K562 (cell line): ENCODE measurements around the gene ZNF563. TPM values are rescaled to one million over a fixed set of nuclear protein-coding genes. Genes with fewer than 3 reads are reported as not detected.
A peak's percentile ranks its signal among the peaks of the same experiment; 100 is the strongest.

Experiments used
- ATAC-seq: fragments of 200-7000 bp; cut with Tn5 transposase; 3 replicates; pipeline ENCODE4 v1.9.1; 2020; ENCODE audit warnings: moderate library complexity
- BruUV-seq: library from RNA; stranded (reverse); fragments of 400-500 nt; replicated peaks from 2 replicates; lab custom pipeline; 2021; lab: Mats Ljungman, UMichigan
- CTCF ChIA-PET: fragments of 300-600 bp; formaldehyde crosslinking; extraction: SDS; loops from one replicate; lab custom pipeline; 2021; ENCODE audit warnings: low intra/inter-chr PET ratio; lab: Yijun Ruan, JAX
- POLR2A ChIA-PET: fragments of 300-600, 350-650 bp; sonication (Branson Sonifier 250); formaldehyde crosslinking; extraction: SDS; loops from one replicate; lab custom pipeline; 2021; ENCODE audit warnings: antibody characterized with exemption, inconsistent platforms; lab: Yijun Ruan, JAX
- DNase-seq, 4 experiments: peaks; one replicate each; pipeline versions ENCODE4 v3.0.0 to v3.0.0-alpha.2; 2011 to 2018; ENCODE audit warnings: low spot score in 3 of 4, mixed read lengths in 3 of 4; ENCODE audit errors: extremely low read depth in 1 of 4
- FAIRE-seq: peaks from 2 replicates; lab custom pipeline; 2011; peaks lifted over from hg19 to GRCh38; lab: Jason Lieb, UNC
- H2AFZ ChIP-seq: 2 replicates; pipeline ENCODE4 v1.6.0; 2011; ENCODE audit warnings: low read depth, low read length, control low read depth, inconsistent platforms
- H3K27ac ChIP-seq: fragments of 200-600 bp; 3 replicates; pipeline ENCODE4 v1.8.0; 2011; ENCODE audit warnings: low read depth, mild to moderate bottlenecking, control low read depth, inconsistent platforms, low read length, moderate library complexity, mixed read lengths; ENCODE audit errors: extremely low read depth
- H3K27me3 ChIP-seq, 2 experiments: fragments of 300-600 bp in 1 of 2; 2 replicates in 1 of 2; 3 replicates in 1 of 2; pipeline versions ENCODE4 v1.6.0 to v1.8.0; 2011; ENCODE audit warnings: inconsistent platforms in 2 of 2, low read length in 2 of 2, mild to moderate bottlenecking in 1 of 2, mixed read lengths in 1 of 2, moderate library complexity in 1 of 2; ENCODE audit not compliant: control insufficient read depth in 2 of 2, insufficient read depth in 2 of 2
- H3K36me3 ChIP-seq: fragments of 300-600 bp; 3 replicates; pipeline ENCODE4 v1.8.0; 2011; ENCODE audit warnings: mild to moderate bottlenecking, low read length, inconsistent platforms; ENCODE audit not compliant: control insufficient read depth, insufficient read depth
- H3K4me1 ChIP-seq, 2 experiments: fragments of 200-600 bp in 1 of 2; replicated peaks in 1 of 2; 2 replicates in 1 of 2; 3 replicates in 1 of 2; pipeline versions ENCODE4 v1.5.1 to v1.8.0; 2011; ENCODE audit warnings: inconsistent platforms in 2 of 2, low read length in 2 of 2, mild to moderate bottlenecking in 1 of 2, mixed read lengths in 1 of 2, moderate library complexity in 1 of 2; ENCODE audit not compliant: control insufficient read depth in 2 of 2, insufficient read depth in 2 of 2
- H3K4me2 ChIP-seq: 2 replicates; pipeline ENCODE4 v1.6.1; 2011; ENCODE audit warnings: low read length, control low read depth, inconsistent platforms, mixed read lengths; ENCODE audit not compliant: insufficient read depth
- H3K4me3 ChIP-seq: fragments of 200-600 bp; sonication (generic), shearing (Covaris generic); 2 replicates; pipeline ENCODE4 v1.5.1; 2016; ENCODE audit warnings: control low read depth, inconsistent platforms
- H3K79me2 ChIP-seq: fragments of 200-600 bp; 3 replicates; pipeline ENCODE4 v1.8.0; 2011; ENCODE audit warnings: low read length, inconsistent platforms; ENCODE audit not compliant: control insufficient read depth, insufficient read depth
- H3K9ac ChIP-seq, 2 experiments: 2 replicates each; pipeline versions ENCODE4 v1.6.0 to v1.6.1; 2011; ENCODE audit warnings: low read depth in 2 of 2, low read length in 2 of 2, control low read depth in 1 of 2, inconsistent platforms in 1 of 2, mild to moderate bottlenecking in 1 of 2, mixed read lengths in 1 of 2; ENCODE audit not compliant: insufficient read depth in 1 of 2
- H3K9me1 ChIP-seq: one replicate; pipeline ENCODE4 v1.6.0; 2011; ENCODE audit warnings: inconsistent platforms, mild to moderate bottlenecking, low read length, moderate library complexity; ENCODE audit not compliant: control insufficient read depth, insufficient read depth
- H3K9me3 ChIP-seq: replicated peaks from 2 replicates; pipeline ENCODE4 v1.5.1; 2011; ENCODE audit warnings: low read depth, low read length, inconsistent platforms; ENCODE audit not compliant: control insufficient read depth, insufficient read depth
- H4K20me1 ChIP-seq: replicated peaks from 2 replicates; pipeline ENCODE4 v1.6.1; 2011; ENCODE audit warnings: low read length, inconsistent platforms, mixed read lengths; ENCODE audit not compliant: control insufficient read depth, insufficient read depth
- ARNT ChIP-seq, 2 experiments: fragments of 450-650 bp; IDR thresholded peaks; 2 replicates each; pipeline ENCODE4 v1.6.1; 2016; ENCODE audit warnings: mild to moderate bottlenecking in 1 of 2
- BHLHE40 ChIP-seq: IDR thresholded peaks from 2 replicates; pipeline ENCODE4 v1.6.1; 2011; ENCODE audit warnings: low read length, improper control_type of control experiment
- BRCA1 ChIP-seq, 2 experiments: fragments of 450-650 bp in 1 of 2; sonication (generic) in 1 of 2; formaldehyde crosslinking in 1 of 2; IDR thresholded peaks; 2 replicates each; pipeline versions ENCODE4 v1.5.0 to v1.6.1; 2017 to 2020; ENCODE audit warnings: mild to moderate bottlenecking in 1 of 2, missing genetic modification reagents in 1 of 2
- CEBPB ChIP-seq: fragments of 450-650 bp; IDR thresholded peaks from 2 replicates; pipeline ENCODE4 v1.6.1; 2016; ENCODE audit warnings: missing genetic modification characterization, missing compliant biosample characterization
- CREM ChIP-seq: IDR thresholded peaks from 2 replicates; pipeline ENCODE4 v1.6.1; 2014; ENCODE audit warnings: antibody characterized with exemption, low read depth
- CTBP1 ChIP-seq: fragments of 450-650 bp; IDR thresholded peaks from 2 replicates; pipeline ENCODE4 v1.6.1; 2016; ENCODE audit warnings: borderline replicate concordance
- IRF2 ChIP-seq: sonication (generic); formaldehyde crosslinking; IDR thresholded peaks from 2 replicates; pipeline ENCODE4 v1.8.1; 2022; ENCODE audit warnings: mild to moderate bottlenecking, missing genetic modification reagents
- KLF16 ChIP-seq: IDR thresholded peaks from 2 replicates; pipeline ENCODE4 v1.6.1; 2016; ENCODE audit warnings: antibody characterized with exemption
- L3MBTL2 ChIP-seq: fragments of 450-650 bp; IDR thresholded peaks from 2 replicates; pipeline ENCODE4 v1.6.1; 2016; ENCODE audit warnings: mild to moderate bottlenecking, moderate library complexity
- NR2C1 ChIP-seq, 2 experiments: fragments of 450-650 bp; IDR thresholded peaks; 2 replicates each; pipeline ENCODE4 v1.6.1; 2017; ENCODE audit warnings: mild to moderate bottlenecking in 2 of 2, antibody characterized with exemption in 1 of 2, inconsistent platforms in 1 of 2, missing compliant biosample characterization in 1 of 2, missing genetic modification characterization in 1 of 2
- PHF20 ChIP-seq: fragments of 450-650 bp; IDR thresholded peaks from 2 replicates; pipeline ENCODE4 v1.6.1; 2018; ENCODE audit not compliant: partially characterized antibody
- RUNX1 ChIP-seq: sonication (generic); IDR thresholded peaks from 2 replicates; pipeline ENCODE4 v1.6.1; 2016; ENCODE audit warnings: antibody characterized with exemption, low read depth
- SAFB ChIP-seq: fragments of 200-400 bp; formaldehyde crosslinking; IDR thresholded peaks from 2 replicates; pipeline ENCODE4 v1.6.1; 2017; ENCODE audit warnings: low read depth, low read length, borderline replicate concordance
- SIN3A ChIP-seq, 2 experiments: fragments of 150-350 bp in 1 of 2; IDR thresholded peaks; 2 replicates each; pipeline ENCODE4 v1.6.1; 2011 to 2016; ENCODE audit warnings: borderline replicate concordance in 2 of 2, low read depth in 2 of 2, low read length in 2 of 2, mild to moderate bottlenecking in 2 of 2, moderate library complexity in 2 of 2; ENCODE audit not compliant: control insufficient read depth in 1 of 2
- SIRT6 ChIP-seq: IDR thresholded peaks from one replicate; pipeline ENCODE4 v1.6.1; 2012; ENCODE audit warnings: low read depth, mild to moderate bottlenecking, control low read depth, inconsistent platforms, low read length, moderate library complexity
- SMARCE1 ChIP-seq: fragments of 450-650 bp; IDR thresholded peaks from 2 replicates; pipeline ENCODE4 v1.7.1; 2016; ENCODE audit warnings: mild to moderate bottlenecking
- ZC3H8 ChIP-seq: fragments of 450-650 bp; IDR thresholded peaks from 2 replicates; pipeline ENCODE4 v1.6.1; 2017
- ZNF699 ChIP-seq: fragments of 250-450 bp; sonication (Bioruptor Pico); IDR thresholded peaks from 2 replicates; pipeline ENCODE4 v1.8.0; 2021; ENCODE audit warnings: mild to moderate bottlenecking, moderate library complexity; ENCODE audit not compliant: insufficient replicate concordance
- WGBS: fragments of 100-300 bp; shearing (Covaris generic); methylation state at CpG from one replicate; pipeline ENCODE4 v1.1.6; 2016; ENCODE audit warnings: low coverage, mixed read lengths; ENCODE audit not compliant: insufficient coverage; ENCODE audit errors: missing lambda C conversion rate; 5-methylcytosine and 5-hydroxymethylcytosine counted together
- in situ Hi-C: fragments of 300-500 bp; cut with MboI; formaldehyde crosslinking; loops from 4 replicates; pipeline ENCODE4 v1.15.0; 2018; ENCODE audit warnings: inconsistent platforms, mixed read lengths
- intact Hi-C: fragments of 100-400 bp; cut with micrococcal nuclease; formaldehyde crosslinking; loops from 2 replicates; pipeline ENCODE4 v1.14.2; 2022
- polyA plus RNA-seq, 8 experiments: library from polyadenylated mRNA; depleted of rRNA in 4 of 8; stranded (reverse) in 5 of 8; unstranded in 3 of 8; fragments of >200 nt; fragmentation: Nextera tagmentation in 2 of 8; fragmentation: Illumina TruSeq in 1 of 8; extraction: Ambion mirVana in 2 of 8; extraction: Trizol in 1 of 8; gene quantifications; 2 replicates each; pipeline versions ENCODE4 v1.2.1 to v1.2.3, GENCODE V29; 2011 to 2014; ENCODE audit warnings: inconsistent platforms in 1 of 8, missing spikeins in 1 of 8
- total RNA-seq, 7 experiments: library from RNA; depleted of rRNA in 6 of 7; stranded (reverse); fragments of >200 nt in 6 of 7; fragmentation: Illumina TruSeq in 2 of 7; extraction: Trizol in 2 of 7; gene quantifications; 2 replicates each; pipeline versions ENCODE4 v1.2.1 to v1.2.3, GENCODE V29; 2011 to 2021; ENCODE audit warnings: low replicate concordance in 1 of 7
- TF ChIP-seq, protein P1 (sequence below): fragments of 450-650 bp; formaldehyde crosslinking; conservative IDR thresholded peaks from 2 replicates; pipeline ENCODE4 v1.4.0; 2022; ENCODE audit warnings: mild to moderate bottlenecking, missing genetic modification characterization
- TF ChIP-seq, protein P2 (sequence below): fragments of 250-450 bp; sonication (Bioruptor Pico); IDR thresholded peaks from 2 replicates; pipeline ENCODE4 v1.9.0; 2021; ENCODE audit warnings: mild to moderate bottlenecking
- TF ChIP-seq, protein P3 (sequence below): fragments of 450-650 bp; IDR thresholded peaks from 2 replicates; pipeline ENCODE4 v1.6.1; 2018; ENCODE audit warnings: mild to moderate bottlenecking, low read depth; ENCODE audit not compliant: partially characterized antibody

ZNF563 gene
- total and polyA plus RNA-seq, 9 of the 15 experiments (the other 6 are each of a cell fraction or from before 2014, with no cell fraction given), result 0.37 to 2.9 (median 0.74) TPM

DNA sequence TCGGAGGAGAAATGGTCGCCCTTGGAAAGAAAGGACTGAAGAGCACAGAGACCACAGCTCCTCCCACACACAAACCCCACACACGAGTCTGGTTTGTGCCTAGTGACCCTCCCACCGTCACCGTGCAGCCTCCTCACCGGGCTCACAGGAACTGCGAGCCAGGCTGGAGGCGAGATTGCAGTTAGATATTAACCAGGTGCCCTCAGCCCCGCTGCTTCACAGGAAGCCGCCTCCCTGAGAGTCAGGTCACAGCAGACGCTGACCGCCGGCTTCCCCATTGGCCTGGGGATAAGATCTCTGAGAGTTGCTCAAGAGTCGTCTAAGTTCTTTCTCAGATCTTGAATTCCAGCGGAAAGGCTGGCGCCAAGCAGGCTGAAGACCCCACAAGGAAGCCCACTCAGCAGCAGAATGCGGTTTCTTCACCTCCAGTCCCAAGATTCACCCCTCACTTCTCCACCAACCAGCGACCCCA, 39.6 kb downstream of the ZNF563 start:
- Histone ChIP-seq H3K4me3 (peak overlapping the region; percentile 85), H2AFZ (peak overlapping the region; percentile 98), H3K9me1 (no peaks in the 10 kb centered on the region), H4K20me1 (no peaks in the 10 kb centered on the region), H3K4me2 (peak overlapping the region; percentile 83), H3K79me2 (peaks cover 13% of the 10 kb centered on the region), H3K4me1 (peaks cover 5 to 10% of the 10 kb centered on the region in 2 experiments), H3K9ac (peak overlapping the region; percentile 56 to 90), H3K36me3 (0 out of 3 replicates have a peak, but pooled peaks cover 6% of the 10 kb centered on the region), H3K27me3 (no peaks in the 10 kb centered on the region), H3K9me3 (no peaks in the 10 kb centered on the region), H3K27ac (peak overlapping the region; percentile 83)
- BruUV-seq, result no TSS peak
- ChIA-PET CTCF (no interaction called here), POLR2A (interaction anchor here (1.1 kb wide), 1 partner anchor 27 kb away, joined by 4 read pairs; no protein-coding TSS in a partner anchor)
- intact Hi-C loops, result loop anchor here (2.0 kb wide), 1 partner anchor 71 kb away; the partner anchor contains the start of gene ZNF442
- under 1% methylated on average over 17 of the region's 18 CpGs for WGBS
- in situ Hi-C loops, result no loop called here
- DNase-seq, result peak; percentile 30 to 85 (median 54)
- FAIRE-seq, result peak; percentile 65
- ATAC-seq, result peak; percentile 80
- no peak for TF ChIP-seq ZNF699
- TF ChIP-seq SAFB, result no peak
- TF ChIP-seq CEBPB (tag), result peak; percentile 97
- peak; percentile 42; the same call in 1 of the 2 replicates for TF ChIP-seq CTBP1
- TF ChIP-seq BHLHE40, result peak; percentile 30; the same call in 1 of the 2 replicates
- TF ChIP-seq SIN3A (IDR thresholded peaks at IDR 0.05; ENCODE audit: borderline replicate concordance in 2 of 2, control insufficient read depth in 1 of 2, low read depth in 2 of 2, low read length in 2 of 2), result 0 out of 4 replicates have a peak, but pooled peaks of 1 of the 2 experiments have one; percentile 8
- TF ChIP-seq ZC3H8, result no peak
- no peak for TF ChIP-seq IRF2 (CRISPR knock-in tag)
- TF ChIP-seq RUNX1, result no peak
- TF ChIP-seq, protein P1, sequence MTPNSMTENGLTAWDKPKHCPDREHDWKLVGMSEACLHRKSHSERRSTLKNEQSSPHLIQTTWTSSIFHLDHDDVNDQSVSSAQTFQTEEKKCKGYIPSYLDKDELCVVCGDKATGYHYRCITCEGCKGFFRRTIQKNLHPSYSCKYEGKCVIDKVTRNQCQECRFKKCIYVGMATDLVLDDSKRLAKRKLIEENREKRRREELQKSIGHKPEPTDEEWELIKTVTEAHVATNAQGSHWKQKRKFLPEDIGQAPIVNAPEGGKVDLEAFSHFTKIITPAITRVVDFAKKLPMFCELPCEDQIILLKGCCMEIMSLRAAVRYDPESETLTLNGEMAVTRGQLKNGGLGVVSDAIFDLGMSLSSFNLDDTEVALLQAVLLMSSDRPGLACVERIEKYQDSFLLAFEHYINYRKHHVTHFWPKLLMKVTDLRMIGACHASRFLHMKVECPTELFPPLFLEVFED, result no peak
- peak; percentile 50; the same call in 1 of the 2 replicates for TF ChIP-seq L3MBTL2
- no peak for TF ChIP-seq ARNT (IDR thresholded peaks at IDR 0.05)
- TF ChIP-seq PHF20, result no peak
- no peak for TF ChIP-seq SIRT6
- peak; percentile 60 for TF ChIP-seq CREM
- no peak for TF ChIP-seq NR2C1 (IDR thresholded peaks at IDR 0.05)
- TF ChIP-seq NR2C1 (tag; IDR thresholded peaks at IDR 0.05), result 0 out of 2 replicates have a peak, but pooled peaks have one; percentile 10
- 0 out of 2 replicates have a peak, but pooled peaks have one; percentile 34 for TF ChIP-seq KLF16
- TF ChIP-seq, protein P2, sequence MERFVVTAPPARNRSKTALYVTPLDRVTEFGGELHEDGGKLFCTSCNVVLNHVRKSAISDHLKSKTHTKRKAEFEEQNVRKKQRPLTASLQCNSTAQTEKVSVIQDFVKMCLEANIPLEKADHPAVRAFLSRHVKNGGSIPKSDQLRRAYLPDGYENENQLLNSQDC (CRISPR knock-in tag), result no peak
- TF ChIP-seq SMARCE1, result peak; percentile 40; the same call in 1 of the 2 replicates
- TF ChIP-seq, protein P3, sequence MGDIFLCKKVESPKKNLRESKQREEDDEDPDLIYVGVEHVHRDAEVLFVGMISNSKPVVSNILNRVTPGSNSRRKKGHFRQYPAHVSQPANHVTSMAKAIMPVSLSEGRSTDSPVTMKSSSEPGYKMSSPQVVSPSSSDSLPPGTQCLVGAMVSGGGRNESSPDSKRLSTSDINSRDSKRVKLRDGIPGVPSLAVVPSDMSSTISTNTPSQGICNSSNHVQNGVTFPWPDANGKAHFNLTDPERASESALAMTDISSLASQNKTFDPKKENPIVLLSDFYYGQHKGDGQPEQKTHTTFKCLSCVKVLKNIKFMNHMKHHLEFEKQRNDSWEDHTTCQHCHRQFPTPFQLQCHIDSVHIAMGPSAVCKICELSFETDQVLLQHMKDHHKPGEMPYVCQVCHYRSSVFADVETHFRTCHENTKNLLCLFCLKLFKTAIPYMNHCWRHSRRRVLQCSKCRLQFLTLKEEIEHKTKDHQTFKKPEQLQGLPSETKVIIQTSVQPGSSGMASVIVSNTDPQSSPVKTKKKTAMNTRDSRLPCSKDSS, result no peak
- TF ChIP-seq BRCA1 (IDR thresholded peaks at IDR 0.05), result no peak
- TF ChIP-seq BRCA1 (CRISPR knock-in tag; IDR thresholded peaks at IDR 0.05), result no peak
